Caco-2 (cell line): Measurements from ENCODE around the gene ANKS3. TPM values are rescaled to one million over a fixed set of nuclear protein-coding genes. Genes with fewer than 3 reads are reported as not detected.
A peak's percentile ranks its signal among the peaks of the same experiment; 100 is the strongest.

Source experiments
- BruUV-seq: library from RNA; stranded (reverse); fragments of 400-500 nt; replicated peaks from 2 replicates; lab custom pipeline; 2021; lab: Mats Ljungman, UMichigan
- CTCF ChIA-PET: fragments of 300-600 bp; sonication (Branson Sonifier 250); formaldehyde crosslinking; loops from one replicate; lab custom pipeline; 2022; ENCODE audit warnings: antibody characterized with exemption; lab: Charles Lee
- POLR2A ChIA-PET: fragments of 300-600 bp; sonication (Branson Sonifier 250); formaldehyde crosslinking; loops from one replicate; lab custom pipeline; 2022; ENCODE audit warnings: antibody characterized with exemption; lab: Charles Lee
- DNase-seq, 2 experiments: peaks; one replicate each; pipeline versions ENCODE4 v3.0.0 to v3.0.0-alpha.2; 2020 to 2022
- H3K27me3 ChIP-seq: replicated peaks from 2 replicates; pipeline ENCODE4 v1.6.0; 2011; ENCODE audit warnings: low read length; ENCODE audit not compliant: control insufficient read depth, insufficient read depth
- H3K36me3 ChIP-seq: 2 replicates; pipeline ENCODE4 v1.5.1; 2011; ENCODE audit warnings: low read length; ENCODE audit not compliant: control insufficient read depth, insufficient read depth
- H3K4me1 ChIP-seq: fragments of 250-450 bp; sonication (Bioruptor Pico); 2 replicates; pipeline ENCODE4 v1.5.1; 2020; ENCODE audit warnings: mild to moderate bottlenecking
- H3K4me3 ChIP-seq: 2 replicates; pipeline ENCODE4 v1.5.1; 2011; ENCODE audit warnings: low read depth, mild to moderate bottlenecking, control low read depth, low read length
- H3K9me3 ChIP-seq: fragments of 250-450 bp; sonication (Bioruptor Pico); 2 replicates; pipeline ENCODE4 v1.5.1; 2020; ENCODE audit warnings: mild to moderate bottlenecking, moderate library complexity
- H3K27ac Mint-ChIP-seq: one replicate; pipeline ENCODE4 v1.8.0; 2022; ENCODE audit warnings: mixed read lengths; ENCODE audit not compliant: unreplicated experiment
- H3K27me3 Mint-ChIP-seq: one replicate; pipeline ENCODE4 v1.8.0; 2022; ENCODE audit warnings: mixed read lengths; ENCODE audit not compliant: insufficient read depth, unreplicated experiment
- H3K36me3 Mint-ChIP-seq: one replicate; pipeline ENCODE4 v1.8.0; 2022; ENCODE audit warnings: mild to moderate bottlenecking, mixed read lengths; ENCODE audit not compliant: insufficient read depth, unreplicated experiment
- H3K4me1 Mint-ChIP-seq: one replicate; pipeline ENCODE4 v1.8.0; 2022; ENCODE audit warnings: low read depth, mixed read lengths; ENCODE audit not compliant: unreplicated experiment
- H3K4me3 Mint-ChIP-seq: one replicate; pipeline ENCODE4 v1.8.0; 2022; ENCODE audit warnings: mild to moderate bottlenecking, moderate library complexity, mixed read lengths; ENCODE audit not compliant: unreplicated experiment
- H3K9me3 Mint-ChIP-seq: one replicate; pipeline ENCODE4 v1.8.0; 2022; ENCODE audit warnings: mixed read lengths; ENCODE audit not compliant: unreplicated experiment
- intact Hi-C: fragments of 100-400 bp; cut with micrococcal nuclease; formaldehyde crosslinking; loops from one replicate; pipeline ENCODE4 v1.10.0; 2022; ENCODE audit not compliant: unreplicated experiment
- total RNA-seq: library from RNA; stranded (reverse); gene quantifications from 2 replicates; pipeline ENCODE4 v1.2.3, GENCODE V29; 2022
- TF ChIP-seq, protein P1 (sequence below), 2 experiments: fragments of 200-600 bp in 1 of 2; IDR thresholded peaks; 1 replicate in 1 of 2; 2 replicates in 1 of 2; pipeline versions ENCODE4 v1.5.1 to v1.8.0; 2011 to 2022; ENCODE audit warnings: antibody characterized with exemption in 1 of 2, control low read depth in 1 of 2, inconsistent platforms in 1 of 2, low read depth in 1 of 2, low read length in 1 of 2, mild to moderate bottlenecking in 1 of 2, moderate library complexity in 1 of 2; ENCODE audit not compliant: insufficient read depth in 1 of 2, severe bottlenecking in 1 of 2, unreplicated experiment in 1 of 2

Gene ANKS3
- total RNA-seq, 1 experiment from 2014 or later: 28.1 TPM

DNA sequence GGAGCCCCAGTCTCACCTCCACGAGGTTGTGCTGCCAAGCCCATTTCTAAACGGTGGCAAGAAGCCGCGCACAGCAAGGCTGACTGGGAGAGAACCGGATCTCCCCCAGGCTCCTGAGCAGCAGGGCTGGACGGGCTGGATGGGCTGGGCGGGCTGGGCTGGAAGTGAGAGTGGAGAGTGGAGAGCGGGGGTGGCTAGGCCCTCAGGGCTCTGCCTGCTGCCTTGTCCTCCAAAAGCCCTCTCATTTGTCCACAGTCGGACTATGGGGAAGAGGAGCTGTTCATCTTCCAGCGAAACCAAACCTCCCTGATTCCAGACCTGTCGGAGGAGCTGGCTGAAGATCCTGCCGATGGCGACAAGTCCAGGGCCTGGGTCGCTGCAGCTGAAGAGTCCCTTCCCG is 3.5 kb upstream of the ANKS3 start:
- TF ChIP-seq, protein P1, sequence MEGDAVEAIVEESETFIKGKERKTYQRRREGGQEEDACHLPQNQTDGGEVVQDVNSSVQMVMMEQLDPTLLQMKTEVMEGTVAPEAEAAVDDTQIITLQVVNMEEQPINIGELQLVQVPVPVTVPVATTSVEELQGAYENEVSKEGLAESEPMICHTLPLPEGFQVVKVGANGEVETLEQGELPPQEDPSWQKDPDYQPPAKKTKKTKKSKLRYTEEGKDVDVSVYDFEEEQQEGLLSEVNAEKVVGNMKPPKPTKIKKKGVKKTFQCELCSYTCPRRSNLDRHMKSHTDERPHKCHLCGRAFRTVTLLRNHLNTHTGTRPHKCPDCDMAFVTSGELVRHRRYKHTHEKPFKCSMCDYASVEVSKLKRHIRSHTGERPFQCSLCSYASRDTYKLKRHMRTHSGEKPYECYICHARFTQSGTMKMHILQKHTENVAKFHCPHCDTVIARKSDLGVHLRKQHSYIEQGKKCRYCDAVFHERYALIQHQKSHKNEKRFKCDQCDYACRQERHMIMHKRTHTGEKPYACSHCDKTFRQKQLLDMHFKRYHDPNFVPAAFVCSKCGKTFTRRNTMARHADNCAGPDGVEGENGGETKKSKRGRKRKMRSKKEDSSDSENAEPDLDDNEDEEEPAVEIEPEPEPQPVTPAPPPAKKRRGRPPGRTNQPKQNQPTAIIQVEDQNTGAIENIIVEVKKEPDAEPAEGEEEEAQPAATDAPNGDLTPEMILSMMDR (IDR thresholded peaks at IDR 0.05; ENCODE audit: insufficient read depth in 1 of 2, low read depth in 1 of 2, low read length in 1 of 2, severe bottlenecking in 1 of 2, unreplicated experiment in 1 of 2): no peak
- intact Hi-C loops: no loop called here
- no peaks in the 10 kb centered on the region for H3K27me3 Mint-ChIP-seq
- no peak overlapping the region for H3K4me3 Mint-ChIP-seq
- no peaks in the 10 kb centered on the region for H3K9me3 Mint-ChIP-seq
- ChIA-PET CTCF (no interaction called here), POLR2A (no interaction called here)
- Histone ChIP-seq H3K9me3 (no peaks in the 10 kb centered on the region), H3K36me3 (no peaks in the 10 kb centered on the region), H3K27me3 (no peaks in the 10 kb centered on the region), H3K4me3 (no peak overlapping the region), H3K4me1 (peaks cover 4% of the 10 kb centered on the region; the same call in 1 of the 2 replicates)
- H3K4me1 Mint-ChIP-seq: no peaks in the 10 kb centered on the region
- no TSS peak for BruUV-seq
- no peak overlapping the region for H3K27ac Mint-ChIP-seq
- DNase-seq: no peak
- peaks cover 16% of the 10 kb centered on the region for H3K36me3 Mint-ChIP-seq

DNA sequence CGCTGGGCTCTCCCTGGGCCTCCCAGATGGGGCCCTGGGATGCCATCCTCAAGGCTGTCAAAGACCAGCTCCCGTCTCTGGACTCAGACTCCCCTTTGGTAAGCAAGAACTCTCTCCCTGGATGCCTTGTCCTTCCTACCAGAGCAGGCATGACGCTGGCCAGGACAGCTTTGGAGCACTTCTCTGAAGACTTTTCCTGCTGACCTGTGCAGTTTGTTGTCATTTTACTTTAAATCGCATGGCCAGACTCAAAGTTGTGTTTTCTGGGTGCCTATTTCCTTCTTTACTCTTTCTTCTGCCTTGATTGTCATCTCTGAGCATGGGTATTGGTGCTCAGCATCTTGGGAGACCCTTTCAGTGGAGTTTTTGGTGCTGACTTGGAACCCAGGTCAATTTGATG is 2.5 kb upstream of the ANKS3 start:
- no peak overlapping the region for H3K4me3 ChIP-seq
- POLR2A ChIA-PET: no interaction called here
- no TSS peak for BruUV-seq
- intact Hi-C loops: no loop called here
- H3K4me3 Mint-ChIP-seq: peak overlapping the region; percentile 29
- H3K4me1 ChIP-seq: peaks cover 4% of the 10 kb centered on the region; the same call in 1 of the 2 replicates
- peaks cover 16% of the 10 kb centered on the region for H3K36me3 Mint-ChIP-seq
- no peaks in the 10 kb centered on the region for H3K4me1 Mint-ChIP-seq
- H3K9me3 ChIP-seq: no peaks in the 10 kb centered on the region
- H3K27me3 Mint-ChIP-seq: no peaks in the 10 kb centered on the region
- no peaks in the 10 kb centered on the region for H3K27me3 ChIP-seq
- DNase-seq: no peak
- TF ChIP-seq, protein P1 (IDR thresholded peaks at IDR 0.05; ENCODE audit: insufficient read depth in 1 of 2, low read depth in 1 of 2, low read length in 1 of 2, severe bottlenecking in 1 of 2, unreplicated experiment in 1 of 2): no peak
- CTCF ChIA-PET: no interaction called here
- H3K36me3 ChIP-seq: no peaks in the 10 kb centered on the region
- H3K9me3 Mint-ChIP-seq: no peaks in the 10 kb centered on the region
- no peak overlapping the region for H3K27ac Mint-ChIP-seq

DNA sequence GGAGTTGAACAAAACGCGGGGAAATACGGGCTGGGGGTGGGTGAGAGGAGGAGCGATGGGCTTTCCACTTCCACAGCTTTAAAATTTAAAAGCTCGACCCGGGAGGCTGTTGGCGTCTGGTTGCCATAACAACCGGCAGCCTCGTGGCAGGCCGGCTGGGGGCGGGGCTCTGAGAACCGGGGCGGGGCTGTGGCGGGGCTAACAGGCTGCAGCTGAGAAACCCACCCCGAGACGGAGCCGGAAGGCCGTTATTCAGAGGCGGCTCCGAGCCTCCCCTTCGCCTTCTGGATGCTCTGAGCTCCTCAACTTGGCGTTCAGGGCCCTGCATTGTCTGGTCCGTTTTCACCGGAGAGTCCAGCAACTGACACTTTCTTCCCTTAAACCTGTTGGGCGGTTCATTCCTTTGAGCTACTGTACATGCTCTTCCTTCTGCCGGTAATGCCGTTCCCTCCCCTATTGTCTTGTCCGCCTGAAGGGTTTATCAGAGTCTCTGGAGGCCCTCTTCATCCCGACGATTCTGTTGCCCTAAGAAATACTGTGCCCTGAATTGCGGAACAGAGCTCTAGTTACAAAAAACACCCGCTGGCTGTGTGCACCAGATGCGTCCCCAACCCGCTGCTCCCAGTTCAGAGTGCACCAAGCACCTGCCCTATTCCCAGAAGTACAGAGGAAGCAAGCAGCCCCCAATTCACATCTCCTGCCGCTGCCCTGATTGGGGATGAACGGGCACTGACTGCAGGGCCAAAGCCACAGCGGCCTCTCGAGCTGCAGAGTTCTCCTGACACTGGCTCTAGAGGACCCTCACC is 862 bp upstream of the ANKS3 start:
- Mint-ChIP-seq H3K27me3 (no peaks in the 10 kb centered on the region), H3K27ac (peak overlapping the region; percentile 99), H3K4me1 (no peaks in the 10 kb centered on the region), H3K4me3 (peak overlapping the region; percentile 97), H3K9me3 (no peaks in the 10 kb centered on the region), H3K36me3 (peaks cover 22% of the 10 kb centered on the region)
- no TSS peak for BruUV-seq
- Histone ChIP-seq H3K36me3 (no peaks in the 10 kb centered on the region), H3K4me1 (peaks cover 4% of the 10 kb centered on the region; the same call in 1 of the 2 replicates), H3K9me3 (no peaks in the 10 kb centered on the region), H3K27me3 (no peaks in the 10 kb centered on the region), H3K4me3 (peak overlapping the region; percentile 85)
- DNase-seq: peak; percentile 89 to 90
- POLR2A ChIA-PET: interaction anchor here (0.5 to 2.4 kb wide), 12 partner anchors 11 to 213 kb away, joined by 3 to 20 read pairs (median 4); partner anchors contain the start of genes CDIP1, MGRN1, NUDT16L1 and ROGDI
- CTCF ChIA-PET: interaction anchor here (0.6 to 1.7 kb wide), 8 partner anchors 34 to 223 kb away, joined by 3 to 10 read pairs (median 4); partner anchors contain the start of genes MGRN1, NUDT16L1, SEC14L5 and SEPTIN12
- TF ChIP-seq, protein P1 (IDR thresholded peaks at IDR 0.05; ENCODE audit: insufficient read depth in 1 of 2, low read depth in 1 of 2, low read length in 1 of 2, severe bottlenecking in 1 of 2, unreplicated experiment in 1 of 2): no peak
- intact Hi-C loops: loop anchor here (2.0 kb wide), 3 partner anchors 34 to 224 kb away; partner anchors contain the start of genes ROGDI and SEC14L5
